ENCODE data around the gene RASGRP1.

Gene RASGRP1

GRCh38 chr15:38535491-38536200 lies 29.0 kb downstream of the RASGRP1 start:
- DNase-seq (ENCODE audit: low spot score) = no peak

- DNase-seq (ENCODE audit: low spot score) = no peak
Observed at GRCh38 chr15:38534691-38535090, 29.9 kb downstream of the RASGRP1 start.

GRCh38 chr15:38533926-38534325 lies 30.7 kb downstream of the RASGRP1 start:
- no peak for DNase-seq (ENCODE audit: low spot score)

- no peak for DNase-seq (ENCODE audit: low spot score)
Observed at GRCh38 chr15:38533416-38533915, 31.1 kb downstream of the RASGRP1 start.

GRCh38 chr15:38532728-38533127 lies 31.9 kb downstream of the RASGRP1 start:
- no peak for DNase-seq (ENCODE audit: low spot score)

GRCh38 chr15:38531509-38531908 lies 33.1 kb downstream of the RASGRP1 start:
- no peak for DNase-seq (ENCODE audit: low spot score)

GRCh38 chr15:38530113-38530512 lies 34.5 kb downstream of the RASGRP1 start:
- DNase-seq (ENCODE audit: low spot score) = no peak

- no peak for DNase-seq (ENCODE audit: low spot score)
Observed at GRCh38 chr15:38528294-38528693, 36.3 kb downstream of the RASGRP1 start.

GRCh38 chr15:38526158-38526557 lies 38.5 kb downstream of the RASGRP1 start:
- DNase-seq (ENCODE audit: low spot score) = no peak

GRCh38 chr15:38525489-38525888 lies 39.1 kb downstream of the RASGRP1 start:
- no peak for DNase-seq (ENCODE audit: low spot score)

- no peak for DNase-seq (ENCODE audit: low spot score)
Observed at GRCh38 chr15:38524156-38524555, 40.5 kb downstream of the RASGRP1 start.

GRCh38 chr15:38522922-38523321 lies 41.7 kb downstream of the RASGRP1 start:
- DNase-seq (ENCODE audit: low spot score) = no peak

GRCh38 chr15:38521316-38521715 lies 43.3 kb downstream of the RASGRP1 start:
- DNase-seq (ENCODE audit: low spot score) = no peak

GRCh38 chr15:38520035-38520434 lies 44.6 kb downstream of the RASGRP1 start:
- DNase-seq (ENCODE audit: low spot score) = no peak

GRCh38 chr15:38518084-38518483 lies 46.5 kb downstream of the RASGRP1 start:
- no peak for DNase-seq (ENCODE audit: low spot score)

- no peak for DNase-seq (ENCODE audit: low spot score)
Observed at GRCh38 chr15:38517312-38517975, 47.2 kb downstream of the RASGRP1 start.

GRCh38 chr15:38516626-38517025 lies 48.0 kb downstream of the RASGRP1 start:
- DNase-seq (ENCODE audit: low spot score) = no peak

GRCh38 chr15:38514601-38515000 lies 50.0 kb downstream of the RASGRP1 start:
- DNase-seq (ENCODE audit: low spot score) = no peak

GRCh38 chr15:38512901-38513300 lies 51.7 kb downstream of the RASGRP1 start:
- DNase-seq (ENCODE audit: low spot score) = no peak

- no peak for DNase-seq (ENCODE audit: low spot score)
Observed at GRCh38 chr15:38509152-38509551, 55.5 kb downstream of the RASGRP1 start.

GRCh38 chr15:38508647-38509046 lies 56.0 kb downstream of the RASGRP1 start:
- no peak for DNase-seq (ENCODE audit: low spot score)

- DNase-seq (ENCODE audit: low spot score) = no peak
Observed at GRCh38 chr15:38507570-38507969, 57.0 kb downstream of the RASGRP1 start.

GRCh38 chr15:38506997-38507396 lies 57.6 kb downstream of the RASGRP1 start:
- no peak for DNase-seq (ENCODE audit: low spot score)
